Transverse colon (tissue), 4 donors: ENCODE results near the gene PAK6. TPM values are rescaled to one million over a fixed set of nuclear protein-coding genes. Genes with fewer than 3 reads are reported as not detected.

Experiments used
- DNase-seq: peaks from one replicate; pipeline ENCODE4 v3.0.0-alpha.2; 2019
- H3K27ac ChIP-seq, 4 donors: fragments of 200-600 bp; sonication (generic); 2 replicates each; pipeline ENCODE4 v1.5.1; 2016 to 2018; ENCODE audit warnings: inconsistent platforms in 4 of 4
- H3K27me3 ChIP-seq: fragments of 200-600 bp; sonication (generic); 2 replicates; pipeline ENCODE4 v1.5.1; 2017; ENCODE audit warnings: inconsistent platforms
- H3K36me3 ChIP-seq, 4 donors: fragments of 200-600 bp; sonication (generic); 2 replicates each; pipeline ENCODE4 v1.5.1; 2017 to 2019; ENCODE audit warnings: inconsistent platforms in 4 of 4
- H3K4me1 ChIP-seq, 4 donors: fragments of 200-600 bp; sonication (generic); 2 replicates each; pipeline ENCODE4 v1.5.1; 2017 to 2020; ENCODE audit warnings: inconsistent platforms in 4 of 4
- H3K4me3 ChIP-seq, 4 donors: fragments of 200-600 bp; sonication (generic); 1 replicate in 1 of 4; 2 replicates in 3 of 4; pipeline versions ENCODE4 v1.5.1 to v1.6.1; 2017 to 2019; ENCODE audit warnings: inconsistent platforms in 4 of 4
- H3K9me3 ChIP-seq, 2 donors: fragments of 200-600 bp; sonication (generic); 2 replicates each; pipeline ENCODE4 v1.5.1; 2017 to 2019; ENCODE audit warnings: inconsistent platforms in 2 of 2
- EP300 ChIP-seq: sonication (generic); formaldehyde crosslinking; IDR thresholded peaks from one replicate; pipeline ENCODE4 v1.6.1; 2017; ENCODE audit warnings: antibody characterized with exemption, low read depth
- POLR2A ChIP-seq: fragments of 450-650 bp; IDR thresholded peaks from one replicate; pipeline ENCODE4 v1.6.1; 2016; ENCODE audit warnings: antibody characterized with exemption, mild to moderate bottlenecking, moderate library complexity
- POLR2AphosphoS5 ChIP-seq, 3 donors: sonication (generic); formaldehyde crosslinking; IDR thresholded peaks; one replicate each; pipeline ENCODE4 v1.6.1; 2016; ENCODE audit warnings: antibody characterized with exemption in 3 of 3
- WGBS, 2 donors: methylation state at CpG; one replicate each; pipeline ENCODE4 v1.1.5; 2018; ENCODE audit warnings: low coverage in 1 of 2; 5-methylcytosine and 5-hydroxymethylcytosine counted together
- in situ Hi-C, 4 donors: fragments of 200-750 bp; cut with MboI; loops; one replicate each; pipeline versions ENCODE4 v1.15.0 to v1.15.1; 2017; ENCODE audit warnings: low sequenced_read_pairs in 3 of 4, low pct_ligation_motif_present in 1 of 4, low pct_unique_long_range_greater_than_20kb in 1 of 4
- intact Hi-C: fragments of 100-400 bp; cut with DNase I; formaldehyde crosslinking; loops from one replicate; pipeline ENCODE4 v1.15.1; 2023; ENCODE audit warnings: low total_unique reads
- total RNA-seq, 4 donors: library from RNA; depleted of rRNA; stranded (reverse); fragments of >200 nt; gene quantifications; one replicate each; pipeline ENCODE4 v1.1.0, GENCODE V29; 2016
- TF ChIP-seq, protein P1 (sequence below), 5 experiments: fragments of 200-600 bp in 3 of 5; fragments of 450-650 bp in 2 of 5; sonication (generic) in 3 of 5; IDR thresholded peaks; 1 replicate in 2 of 5; 2 replicates in 3 of 5; pipeline ENCODE4 v1.5.1; 2016 to 2017; ENCODE audit warnings: antibody characterized with exemption in 5 of 5, inconsistent platforms in 3 of 5, mild to moderate bottlenecking in 2 of 5, moderate library complexity in 1 of 5

PAK6 gene
- total RNA-seq, 4 donors from 2014 or later: 3.0 to 7.5 (median 4.5) TPM

DNA sequence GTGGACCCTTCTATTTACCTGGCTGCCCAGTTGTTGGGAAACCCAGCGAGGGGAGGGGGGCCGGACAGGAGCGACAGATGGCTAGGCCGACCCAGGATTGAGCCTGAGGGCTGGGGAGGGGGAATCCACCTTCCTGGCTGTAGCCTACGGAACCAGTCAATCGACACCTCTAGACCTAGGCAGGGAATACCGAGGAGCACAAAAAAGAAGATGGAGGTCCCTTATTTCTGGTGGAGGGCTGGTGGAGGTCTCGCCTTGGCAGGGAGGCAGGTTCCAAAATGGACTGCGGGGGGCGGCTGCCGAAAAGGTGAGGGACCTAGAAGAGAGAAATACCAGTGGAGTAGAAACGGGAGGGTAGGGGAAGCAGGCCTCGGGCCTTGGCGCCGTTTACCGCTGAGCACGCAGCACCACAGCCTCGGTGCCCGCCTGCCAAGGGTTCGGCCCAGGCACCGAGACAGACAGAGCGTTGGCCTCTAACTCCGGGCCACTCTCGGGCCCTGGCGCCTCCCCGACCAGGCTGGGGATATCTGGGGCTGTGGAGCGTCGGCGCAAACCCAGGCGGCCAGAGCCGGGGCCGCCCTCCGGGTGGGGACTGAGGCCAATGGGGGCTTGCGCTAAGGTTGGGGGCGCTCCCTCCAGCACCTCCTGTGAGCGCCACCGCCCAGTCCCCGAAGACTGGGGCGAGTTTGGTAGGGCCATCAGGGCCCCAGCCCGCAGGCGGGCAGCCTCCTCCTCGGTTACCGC lies 42.4 kb downstream of the PAK6 start:
- TF ChIP-seq POLR2A (no peak), EP300 (no peak), POLR2AphosphoS5 (IDR thresholded peaks at IDR 0.05) (no peak)
- TF ChIP-seq, protein P1, sequence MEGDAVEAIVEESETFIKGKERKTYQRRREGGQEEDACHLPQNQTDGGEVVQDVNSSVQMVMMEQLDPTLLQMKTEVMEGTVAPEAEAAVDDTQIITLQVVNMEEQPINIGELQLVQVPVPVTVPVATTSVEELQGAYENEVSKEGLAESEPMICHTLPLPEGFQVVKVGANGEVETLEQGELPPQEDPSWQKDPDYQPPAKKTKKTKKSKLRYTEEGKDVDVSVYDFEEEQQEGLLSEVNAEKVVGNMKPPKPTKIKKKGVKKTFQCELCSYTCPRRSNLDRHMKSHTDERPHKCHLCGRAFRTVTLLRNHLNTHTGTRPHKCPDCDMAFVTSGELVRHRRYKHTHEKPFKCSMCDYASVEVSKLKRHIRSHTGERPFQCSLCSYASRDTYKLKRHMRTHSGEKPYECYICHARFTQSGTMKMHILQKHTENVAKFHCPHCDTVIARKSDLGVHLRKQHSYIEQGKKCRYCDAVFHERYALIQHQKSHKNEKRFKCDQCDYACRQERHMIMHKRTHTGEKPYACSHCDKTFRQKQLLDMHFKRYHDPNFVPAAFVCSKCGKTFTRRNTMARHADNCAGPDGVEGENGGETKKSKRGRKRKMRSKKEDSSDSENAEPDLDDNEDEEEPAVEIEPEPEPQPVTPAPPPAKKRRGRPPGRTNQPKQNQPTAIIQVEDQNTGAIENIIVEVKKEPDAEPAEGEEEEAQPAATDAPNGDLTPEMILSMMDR (IDR thresholded peaks at IDR 0.05): no peak
- 57% methylated on average over 41 of the region's 43 CpGs; no CpG with 5 or more reads in 1 of the 2 donors for WGBS, 2 donors
- Histone ChIP-seq H3K27me3 (peaks cover 57% of the 10 kb centered on the region), H3K9me3 (no peaks in the 10 kb centered on the region), H3K4me3 (peak overlapping the region in 3 of 4 donors; percentile 17 to 47 (median 41)), H3K36me3 (no peaks in the 10 kb centered on the region), H3K4me1 (peaks cover 3 to 36% (median 33%) of the 10 kb centered on the region in 4 donors), H3K27ac (no peak overlapping the region)
- no peak for DNase-seq
- intact Hi-C loops (loop anchor here (5.0 kb wide), 1 partner anchor 141 kb away; no protein-coding TSS in a partner anchor), in situ Hi-C loops (no loop called here)

DNA sequence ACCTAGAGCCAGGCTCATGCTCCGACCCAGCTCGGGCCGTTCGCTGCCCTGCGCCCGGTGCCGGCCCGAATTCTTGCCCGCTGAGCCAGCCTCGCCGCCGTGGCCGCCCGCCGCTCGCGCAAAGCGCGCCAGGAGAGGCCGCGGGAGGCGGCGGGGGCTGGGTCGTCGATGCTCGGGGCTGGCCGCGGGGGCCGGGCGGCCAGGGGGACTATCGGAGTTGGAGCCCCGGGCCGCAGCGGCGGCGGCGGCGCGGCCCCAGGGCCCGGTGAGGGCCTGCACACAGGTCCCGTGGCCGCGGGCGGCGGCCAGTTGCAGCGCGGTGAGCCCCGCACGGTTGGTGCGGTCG lies 42.9 kb downstream of the PAK6 start:
- TF ChIP-seq EP300 (no peak), POLR2A (no peak), POLR2AphosphoS5 (IDR thresholded peaks at IDR 0.05) (no peak)
- H3K4me3 ChIP-seq: peak overlapping the region in 3 of 4 donors; percentile 17 to 47 (median 41)
- WGBS, 2 donors: 34% methylated on average over 9 of the region's 51 CpGs; no CpG with 5 or more reads in 1 of the 2 donors
- in situ Hi-C loops: no loop called here
- peaks cover 3 to 36% (median 33%) of the 10 kb centered on the region in 4 donors for H3K4me1 ChIP-seq
- H3K36me3 ChIP-seq: no peaks in the 10 kb centered on the region
- H3K27me3 ChIP-seq: peaks cover 57% of the 10 kb centered on the region
- H3K9me3 ChIP-seq: no peaks in the 10 kb centered on the region
- DNase-seq: no peak
- intact Hi-C loops: loop anchor here (5.0 kb wide), 1 partner anchor 141 kb away; no protein-coding TSS in a partner anchor
- no peak overlapping the region for H3K27ac ChIP-seq

DNA sequence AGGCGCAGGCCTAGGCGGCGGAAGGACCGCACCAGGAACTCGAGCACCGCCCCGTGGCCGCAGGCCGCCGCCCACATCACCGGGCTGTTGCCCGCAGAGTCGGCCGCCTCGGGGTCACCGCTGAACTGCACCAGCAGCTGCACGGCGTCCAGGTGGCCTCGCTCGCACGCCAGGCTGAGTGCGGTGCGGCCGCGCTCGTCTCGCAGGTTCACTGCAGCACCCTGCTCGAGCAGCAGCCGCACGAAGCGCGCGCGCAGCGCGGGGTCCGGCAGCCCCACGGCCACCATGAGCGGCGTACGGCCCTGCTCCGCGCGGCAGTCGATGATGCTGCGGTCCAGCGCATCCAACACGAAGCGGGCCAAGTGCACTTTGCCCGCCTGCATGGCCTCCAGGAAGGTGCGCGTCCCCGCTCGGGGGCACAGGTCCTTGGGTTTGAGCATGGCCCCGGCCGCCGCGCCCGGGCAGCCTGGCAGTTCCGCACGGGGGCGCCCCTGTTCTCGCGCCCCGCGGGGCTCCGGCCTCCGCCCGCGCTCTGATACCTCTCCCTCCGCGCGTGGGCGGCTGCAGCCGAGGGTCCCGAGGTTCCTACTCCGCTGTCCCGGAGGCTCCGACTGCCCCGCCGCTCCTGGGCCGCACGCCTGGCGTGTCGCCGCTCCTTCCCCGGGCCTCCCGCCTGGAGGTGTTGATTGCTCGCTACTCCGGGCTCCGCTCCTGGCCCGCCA lies 43.4 kb downstream of the PAK6 start:
- peak; percentile 50 for DNase-seq
- no peaks in the 10 kb centered on the region for H3K9me3 ChIP-seq
- TF ChIP-seq EP300: no peak
- no peak for TF ChIP-seq POLR2A
- TF ChIP-seq, protein P1 (IDR thresholded peaks at IDR 0.05): peak in 4 of 5 experiments; percentile 29 to 51 (median 36)
- no peak for TF ChIP-seq POLR2AphosphoS5 (IDR thresholded peaks at IDR 0.05)
- 2% methylated on average over 37 of the region's 92 CpGs; no CpG with 5 or more reads in 1 of the 2 donors for WGBS, 2 donors
- H3K27ac ChIP-seq: peak overlapping the region in 1 of 4 donors; percentile 8
- H3K4me1 ChIP-seq: peaks cover 3 to 36% (median 33%) of the 10 kb centered on the region in 4 donors
- no peaks in the 10 kb centered on the region for H3K36me3 ChIP-seq
- in situ Hi-C loops (no loop called here), intact Hi-C loops (loop anchor here (5.0 kb wide), 1 partner anchor 140 kb away; no protein-coding TSS in a partner anchor)
- peaks cover 57% of the 10 kb centered on the region for H3K27me3 ChIP-seq
- H3K4me3 ChIP-seq: peak overlapping the region; percentile 16 to 47 (median 29)

DNA sequence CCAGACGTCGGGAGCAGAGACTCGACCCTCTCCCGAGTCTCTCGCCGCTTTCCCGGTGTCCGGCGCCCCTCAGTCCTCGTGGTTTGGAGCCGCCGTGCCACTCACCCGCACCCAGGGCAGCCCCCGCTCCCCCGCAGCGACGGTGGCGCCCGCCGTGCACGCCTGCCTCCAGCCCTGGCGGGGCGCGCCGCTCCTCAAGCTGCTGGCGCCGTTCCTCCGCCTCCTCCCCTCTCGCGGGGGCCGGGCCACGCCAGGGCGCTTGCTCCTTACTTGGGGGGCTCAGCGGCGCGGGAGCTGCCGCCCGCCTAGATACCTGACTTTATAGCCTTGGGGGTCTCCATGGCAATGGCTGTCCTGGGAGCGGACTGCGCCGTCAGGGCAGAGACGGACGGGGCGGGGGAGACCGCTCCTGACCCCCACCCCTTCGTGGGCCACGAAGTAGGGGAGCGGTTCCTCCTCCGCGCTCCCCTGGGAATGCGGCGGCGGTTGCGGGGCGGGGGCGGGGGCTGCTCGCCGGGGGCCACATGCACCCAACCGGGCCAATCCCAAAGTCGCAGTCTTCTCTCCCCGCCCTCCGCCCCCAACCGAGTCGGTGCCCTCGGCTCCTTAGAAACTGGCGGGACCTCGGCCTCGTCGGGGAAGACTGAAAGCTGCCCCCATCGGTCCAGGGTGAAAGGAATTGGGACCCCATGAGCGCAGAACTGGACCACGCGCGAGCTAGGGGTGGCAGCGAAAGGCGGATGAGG lies 44.2 kb downstream of the PAK6 start, which contains the start of gene ANKRD63:
ANKRD63 (minus strand) TSS at position 196 of the 746 bp plus-strand sequence. CDS start 478 bp downstream, outside the sequence.
- Histone ChIP-seq H3K27ac (peak within 1 kb of the TSS in 1 of 4 donors; percentile 8), H3K27me3 (peaks cover 50% of the 10 kb centered on the region), H3K4me3 (peak within 1 kb of the TSS; percentile 16 to 47 (median 29)), H3K36me3 (no peaks in the 10 kb centered on the region), H3K4me1 (peaks cover 3 to 36% (median 33%) of the 10 kb centered on the region in 4 donors), H3K9me3 (no peaks in the 10 kb centered on the region)
- TF ChIP-seq POLR2AphosphoS5 (IDR thresholded peaks at IDR 0.05) (no peak), POLR2A (no peak), EP300 (no peak)
- TF ChIP-seq, protein P1 (IDR thresholded peaks at IDR 0.05): no peak
- in situ Hi-C loops: no loop called here
- WGBS, 2 donors: 8% methylated on average over 27 of the region's 76 CpGs; no CpG with 5 or more reads in 1 of the 2 donors
- intact Hi-C loops: loop anchor here (5.0 kb wide), 1 partner anchor 139 kb away; no protein-coding TSS in a partner anchor
- DNase-seq: peak; percentile 36
